Measurements from ENCODE around the gene TMEM63A. TPM values are rescaled to one million over a fixed set of nuclear protein-coding genes. Genes with fewer than 3 reads are reported as not detected.
A peak's percentile ranks its signal among the peaks of the same experiment; 100 is the strongest.
"Not testable (repeated sequence)": the region's sequence is repeated elsewhere in the genome, so short reads cannot be mapped to it uniquely, and the experiment has no call there.

Gene TMEM63A
- 7.4 and 9.4 TPM in 2 replicates for total RNA-seq (2014; rRNA removed; shearing (Covaris generic))

GRCh38 chr1:225881959-225882693, at the start of gene TMEM63A:
Gene TMEM63A, minus strand, starts transcription at chr1:225882380. Its CDS starts 4,800 bp downstream, at chr1:225877580.
- no peaks in the 10 kb centered on the region for H3K9me3 ChIP-seq (replicated peaks)
- H3K27me3 ChIP-seq (replicated peaks): no peaks in the 10 kb centered on the region
- H3K27ac ChIP-seq: peak within 1 kb of the TSS; percentile 69
- peaks cover 28% of the 10 kb centered on the region for H3K36me3 ChIP-seq
- peak; percentile 86 to 95 for DNase-seq (ENCODE audit: low read depth in 1 of 2, low spot score in 2 of 2)
- H3K4me1 ChIP-seq (replicated peaks): peaks cover 23% of the 10 kb centered on the region
- peak within 1 kb of the TSS; percentile 72 for H3K4me3 ChIP-seq

- no peaks in the 10 kb centered on the region for H3K9me3 ChIP-seq (replicated peaks)
- DNase-seq (ENCODE audit: low read depth in 1 of 2, low spot score in 2 of 2): no peak
- H3K4me3 ChIP-seq: no peak overlapping the region
- no peaks in the 10 kb centered on the region for H3K27me3 ChIP-seq (replicated peaks)
- no peaks in the 10 kb centered on the region for H3K36me3 ChIP-seq
- no peak overlapping the region for H3K27ac ChIP-seq
- peaks cover 4% of the 10 kb centered on the region; the same call in 1 of the 2 replicates for H3K4me1 ChIP-seq (replicated peaks)
Observed at GRCh38 chr1:225931270-225932136, 49.3 kb upstream of the TMEM63A start.

- no peaks in the 10 kb centered on the region for H3K36me3 ChIP-seq
- no peaks in the 10 kb centered on the region for H3K27me3 ChIP-seq (replicated peaks)
- H3K4me3 ChIP-seq: no peak overlapping the region
- H3K9me3 ChIP-seq (replicated peaks): no peaks in the 10 kb centered on the region
- H3K27ac ChIP-seq: no peak overlapping the region
- DNase-seq (ENCODE audit: low read depth in 1 of 2, low spot score in 2 of 2): no peak
- peaks cover 4% of the 10 kb centered on the region; the same call in 1 of the 2 replicates for H3K4me1 ChIP-seq (replicated peaks)
Observed at GRCh38 chr1:225930566-225930965, 48.4 kb upstream of the TMEM63A start.

- H3K36me3 ChIP-seq; H3K9me3 ChIP-seq (replicated peaks); DNase-seq (ENCODE audit: low read depth in 1 of 2, low spot score in 2 of 2); H3K27me3 ChIP-seq (replicated peaks); H3K4me3 ChIP-seq; H3K27ac ChIP-seq; H3K4me1 ChIP-seq (replicated peaks): not testable (repeated sequence)
Observed at GRCh38 chr1:225929462-225929861, 47.3 kb upstream of the TMEM63A start.

GRCh38 chr1:225928186-225929175, 46.3 kb upstream of the TMEM63A start:
- H3K4me1 ChIP-seq (replicated peaks): peaks cover 6% of the 10 kb centered on the region
- H3K27ac ChIP-seq: no peak overlapping the region
- peaks cover 6% of the 10 kb centered on the region for H3K36me3 ChIP-seq
- no peaks in the 10 kb centered on the region for H3K9me3 ChIP-seq (replicated peaks)
- no peak for DNase-seq (ENCODE audit: low read depth in 1 of 2, low spot score in 2 of 2)
- H3K4me3 ChIP-seq: no peak overlapping the region
- no peaks in the 10 kb centered on the region for H3K27me3 ChIP-seq (replicated peaks)

- Histone ChIP-seq H3K4me3 (no peak overlapping the region), H3K36me3 (peaks cover 22% of the 10 kb centered on the region)
- DNase-seq (ENCODE audit: low read depth in 1 of 2, low spot score in 2 of 2): no peak
Observed at GRCh38 chr1:225926551-225927113, 44.5 kb upstream of the TMEM63A start.

GRCh38 chr1:225923692-225924555, 41.7 kb upstream of the TMEM63A start, which contains the start of gene PYCR2:
Gene PYCR2, minus strand, starts transcription at chr1:225924250. Its CDS starts 140 bp downstream, at chr1:225924110.
- peaks cover 45% of the 10 kb centered on the region for H3K36me3 ChIP-seq
- H3K27me3 ChIP-seq (replicated peaks): no peaks in the 10 kb centered on the region
- H3K4me3 ChIP-seq: peak within 1 kb of the TSS; percentile 92
- DNase-seq (ENCODE audit: low read depth in 1 of 2, low spot score in 2 of 2): peak; percentile 95 to 97
- peaks cover 21% of the 10 kb centered on the region for H3K4me1 ChIP-seq (replicated peaks)
- peak within 1 kb of the TSS; percentile 81 for H3K27ac ChIP-seq
- H3K9me3 ChIP-seq (replicated peaks): no peaks in the 10 kb centered on the region

More at GRCh38 chr1:225926551-225927113, 44.5 kb upstream of the TMEM63A start:
- H3K27me3 ChIP-seq (replicated peaks): no peaks in the 10 kb centered on the region
- no peaks in the 10 kb centered on the region for H3K9me3 ChIP-seq (replicated peaks)
- H3K27ac ChIP-seq: no peak overlapping the region
- peaks cover 18% of the 10 kb centered on the region for H3K4me1 ChIP-seq (replicated peaks)

GRCh38 chr1:225923381-225923691, 41.2 kb upstream of the TMEM63A start:
- peak overlapping the region; percentile 81 for H3K27ac ChIP-seq
- H3K9me3 ChIP-seq (replicated peaks): no peaks in the 10 kb centered on the region
- peak overlapping the region; percentile 92 for H3K4me3 ChIP-seq
- H3K27me3 ChIP-seq (replicated peaks): no peaks in the 10 kb centered on the region
- peaks cover 21% of the 10 kb centered on the region for H3K4me1 ChIP-seq (replicated peaks)
- peaks cover 49% of the 10 kb centered on the region for H3K36me3 ChIP-seq
- DNase-seq (ENCODE audit: low read depth in 1 of 2, low spot score in 2 of 2): no peak

- no peak for DNase-seq (ENCODE audit: low read depth in 1 of 2, low spot score in 2 of 2)
- H3K27ac ChIP-seq: no peak overlapping the region
- H3K4me3 ChIP-seq: no peak overlapping the region
- peaks cover 21% of the 10 kb centered on the region for H3K4me1 ChIP-seq (replicated peaks)
- H3K9me3 ChIP-seq (replicated peaks): no peaks in the 10 kb centered on the region
- H3K27me3 ChIP-seq (replicated peaks): no peaks in the 10 kb centered on the region
- peaks cover 58% of the 10 kb centered on the region for H3K36me3 ChIP-seq
Observed at GRCh38 chr1:225921734-225922709, 39.8 kb upstream of the TMEM63A start.

- peaks cover 63% of the 10 kb centered on the region for H3K36me3 ChIP-seq
- no peaks in the 10 kb centered on the region for H3K9me3 ChIP-seq (replicated peaks)
- H3K4me3 ChIP-seq: no peak overlapping the region
- no peak for DNase-seq (ENCODE audit: low read depth in 1 of 2, low spot score in 2 of 2)
- no peak overlapping the region for H3K27ac ChIP-seq
- H3K27me3 ChIP-seq (replicated peaks): no peaks in the 10 kb centered on the region
- peaks cover 20% of the 10 kb centered on the region for H3K4me1 ChIP-seq (replicated peaks)
Observed at GRCh38 chr1:225919906-225920305, 37.7 kb upstream of the TMEM63A start.

GRCh38 chr1:225918280-225918679, 36.1 kb upstream of the TMEM63A start:
- DNase-seq (ENCODE audit: low read depth in 1 of 2, low spot score in 2 of 2): no peak
- Histone ChIP-seq H3K36me3 (peaks cover 58% of the 10 kb centered on the region), H3K4me3 (no peak overlapping the region), H3K27me3 (replicated peaks) (no peaks in the 10 kb centered on the region), H3K27ac (no peak overlapping the region), H3K4me1 (replicated peaks) (peaks cover 13% of the 10 kb centered on the region), H3K9me3 (replicated peaks) (no peaks in the 10 kb centered on the region)

Measured in SJSA1 (cell line).